ENCODE measurements around the gene RGS9BP. TPM values are rescaled to one million over a fixed set of nuclear protein-coding genes. Genes with fewer than 3 reads are reported as not detected.

Gene RGS9BP, protein sequence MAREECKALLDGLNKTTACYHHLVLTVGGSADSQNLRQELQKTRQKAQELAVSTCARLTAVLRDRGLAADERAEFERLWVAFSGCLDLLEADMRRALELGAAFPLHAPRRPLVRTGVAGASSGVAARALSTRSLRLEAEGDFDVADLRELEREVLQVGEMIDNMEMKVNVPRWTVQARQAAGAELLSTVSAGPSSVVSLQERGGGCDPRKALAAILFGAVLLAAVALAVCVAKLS
- total RNA-seq = 10 to 100 TPM in 2 of 9 donors, 1 to 10 TPM in 7; 2.6 to 11.2 (median 4.5) TPM
- polyA plus RNA-seq = 1 to 10 TPM in 1 of 2 donors, under 1 TPM in 1; 0.83 to 3.4 TPM
- long read RNA-seq, donor 1, transcript RGS9BP-201 (1 exons, 2,894 nt) = major isoform, 9 of 9 reads
- long read RNA-seq, donor 1, partial matches to known transcripts = 0 of 9 reads
- long read RNA-seq, donor 1, other reads (novel, unspliced or antisense) = 0 of 9 reads
- long read RNA-seq, donor 2 = 0 reads
- long read RNA-seq, donor 3, partial matches to known transcripts = 0 of 4 reads
- long read RNA-seq, donor 3, other reads (novel, unspliced or antisense) = 0 of 4 reads

DNA sequence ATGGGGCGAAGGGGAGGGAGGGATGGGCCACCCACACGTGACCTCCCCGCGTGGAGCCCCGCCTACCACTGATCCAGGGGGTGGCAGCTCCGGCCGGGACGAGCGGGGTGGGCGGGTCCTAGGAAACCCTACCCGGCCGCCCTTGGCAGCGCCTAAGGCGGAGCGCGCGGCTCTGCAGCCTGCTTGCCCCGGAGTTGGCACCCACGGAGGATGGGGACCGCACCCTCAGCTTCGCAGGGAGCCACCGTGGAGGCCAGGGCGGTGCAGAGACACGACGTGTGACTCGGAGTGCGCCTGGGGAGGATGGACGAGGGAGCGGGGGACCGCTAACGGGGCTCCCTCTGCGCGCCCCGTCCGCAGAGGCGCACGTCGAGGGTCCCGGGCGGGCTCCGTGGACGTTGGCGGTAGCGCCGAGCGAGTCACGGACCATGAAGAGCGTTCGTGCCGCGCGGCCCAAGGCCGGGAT lies at the start of gene RGS9BP:
TSS of gene RGS9BP (plus strand) at position 129 of the 466 bp plus-strand sequence. CDS start 416 bp downstream, outside the sequence.
- Histone ChIP-seq H3K4me3 (peak within 1 kb of the TSS; percentile 79 to 100 (median 88)), H3K27ac (peak within 1 kb of the TSS; percentile 51 to 94 (median 88)), H3K27me3 (peaks cover 0 to 23% (median 13%) of the 10 kb centered on the region in 9 donors), H3K4me1 (peaks cover 0 to 57% (median 33%) of the 10 kb centered on the region in 12 donors), H3K9me3 (no peaks in the 10 kb centered on the region), H3K36me3 (peaks cover 0 to 3% (median 0%) of the 10 kb centered on the region in 9 donors)
- 2 to 6% (median 3%) methylated on average over 22 to 53 of the region's 53 CpGs for WGBS, 4 donors
- TF ChIP-seq CTCF (IDR thresholded peaks at IDR 0.05) (no peak), POLR2A (IDR thresholded peaks at IDR 0.05) (no peak)
- intact Hi-C loops (cut with DNase I) = loop anchor here in 1 of 10 donors (10.0 kb wide), 1 partner anchor 91 kb away; the partner anchor contains the start of gene PDCD5
- peak; percentile 88 to 93 (median 92) for DNase-seq
- peak; percentile 80 to 88 (median 86) for ATAC-seq

DNA sequence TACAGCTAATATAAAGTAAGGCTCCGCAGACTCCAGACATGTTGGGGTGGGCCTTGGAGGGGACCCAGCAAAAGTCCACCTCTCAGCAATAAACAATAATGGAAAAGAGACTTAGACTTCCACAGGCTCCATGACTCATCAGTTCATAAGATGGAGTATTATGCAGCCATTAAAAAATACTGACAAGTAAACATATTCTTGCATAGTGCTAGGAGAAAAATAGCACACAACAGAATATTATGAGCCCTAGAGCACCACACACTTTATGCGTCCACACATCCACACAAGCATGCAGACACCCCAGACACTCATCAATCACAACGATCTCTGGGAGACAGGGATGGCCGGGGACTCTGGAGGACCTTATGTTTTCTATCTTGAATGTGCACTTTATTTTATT lies 48.7 kb upstream of the RGS9BP start:
- Histone ChIP-seq H3K27ac (no peak overlapping the region), H3K4me1 (peaks cover 0 to 16% (median 3%) of the 10 kb centered on the region in 12 donors), H3K36me3 (peaks cover 0 to 97% (median 82%) of the 10 kb centered on the region in 9 donors), H3K27me3 (no peaks in the 10 kb centered on the region), H3K9me3 (no peaks in the 10 kb centered on the region), H3K4me3 (no peak overlapping the region)
- intact Hi-C loops (cut with DNase I) = no loop called here
- DNase-seq (no peak), ATAC-seq (no peak)
- TF ChIP-seq POLR2A (IDR thresholded peaks at IDR 0.05) (no peak), CTCF (IDR thresholded peaks at IDR 0.05) (no peak)
- WGBS, 4 donors = 93 to 97% (median 97%) methylated on average over 4 of the region's 4 CpGs

DNA sequence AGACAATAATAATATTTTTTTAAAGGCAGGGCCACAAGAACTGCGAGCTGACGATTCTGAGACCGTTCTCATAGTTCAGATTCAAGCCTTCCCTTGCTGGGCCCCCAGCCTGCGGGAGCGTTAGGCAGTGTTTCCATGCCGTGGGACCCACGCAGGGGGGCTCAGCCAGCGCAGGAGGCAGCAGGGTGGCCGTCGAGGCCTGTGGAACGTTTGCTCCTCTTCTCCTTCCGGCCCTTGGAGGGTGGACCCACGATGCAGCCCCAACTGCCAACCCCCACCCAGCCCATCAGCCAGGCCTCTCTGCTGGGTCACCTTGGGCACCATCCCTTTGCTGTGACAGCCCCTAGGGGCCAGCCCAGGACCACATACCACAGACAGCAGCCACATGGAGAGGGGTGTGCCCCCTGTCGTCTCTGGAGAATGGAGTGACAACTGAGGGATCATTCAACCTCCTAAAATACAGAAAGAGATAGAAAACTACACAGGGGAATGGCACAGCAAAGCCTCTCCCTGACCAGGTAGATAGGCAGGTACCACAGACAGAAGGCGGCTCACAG lies 47.9 kb upstream of the RGS9BP start:
- 61 to 74% (median 69%) methylated on average over 15 of the region's 15 CpGs for WGBS, 4 donors
- Histone ChIP-seq H3K4me1 (peaks cover 0 to 16% (median 3%) of the 10 kb centered on the region in 12 donors), H3K27ac (peak overlapping the region in 11 of 12 donors; percentile 0 to 71 (median 48)), H3K36me3 (peaks cover 0 to 91% (median 77%) of the 10 kb centered on the region in 9 donors), H3K9me3 (no peaks in the 10 kb centered on the region), H3K27me3 (no peaks in the 10 kb centered on the region), H3K4me3 (no peak overlapping the region)
- intact Hi-C loops (cut with DNase I) = no loop called here
- TF ChIP-seq POLR2A (IDR thresholded peaks at IDR 0.05) (no peak), CTCF (IDR thresholded peaks at IDR 0.05) (peak in 2 of 12 donors; percentile 20 to 25)
- ATAC-seq = peak; percentile 44 to 64 (median 57)
- DNase-seq = peak in 1 of 5 donors; percentile 34

DNA sequence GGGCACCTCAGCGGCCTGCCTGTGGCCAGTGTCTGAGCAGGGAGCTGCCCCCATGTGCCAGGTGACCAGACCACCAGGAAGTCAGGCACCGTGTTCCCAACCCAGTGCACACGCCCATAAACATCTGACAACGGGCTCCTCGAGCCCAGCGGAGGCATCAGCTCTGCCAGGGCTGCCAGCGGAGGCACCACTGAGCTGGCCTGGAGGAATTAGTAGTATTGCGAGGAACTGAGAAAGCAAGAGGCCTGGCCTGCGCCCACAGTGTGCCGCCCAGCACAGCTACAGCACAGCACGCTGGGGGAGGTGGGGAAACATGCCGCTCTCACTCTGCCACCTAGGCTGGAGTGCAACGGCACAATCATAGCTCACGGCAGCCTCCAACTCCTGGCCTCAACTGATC lies 45.3 kb upstream of the RGS9BP start:
- Histone ChIP-seq H3K36me3 (peaks cover 0 to 78% (median 68%) of the 10 kb centered on the region in 9 donors), H3K9me3 (no peaks in the 10 kb centered on the region), H3K4me1 (peaks cover 0 to 16% (median 3%) of the 10 kb centered on the region in 12 donors), H3K27ac (no peak overlapping the region), H3K4me3 (no peak overlapping the region), H3K27me3 (no peaks in the 10 kb centered on the region)
- 87 to 95% (median 90%) methylated on average over 6 to 14 of the region's 14 CpGs for WGBS, 4 donors
- no peak for TF ChIP-seq POLR2A (IDR thresholded peaks at IDR 0.05)
- TF ChIP-seq CTCF (IDR thresholded peaks at IDR 0.05) = no peak
- DNase-seq (no peak), ATAC-seq (no peak)
- intact Hi-C loops (cut with DNase I) = no loop called here

Measured in heart left ventricle (tissue), 16 donors.